H1 (cell line): ENCODE results near the gene BIN1. TPM values are rescaled to one million over a fixed set of nuclear protein-coding genes. Genes with fewer than 3 reads are reported as not detected.

Experiments
- KDM1A ChIP-seq: fragments of 200-600, 300-600 bp; sonication (generic); IDR thresholded peaks from 2 replicates; pipeline ENCODE4 v1.7.1; 2016; ENCODE audit warnings: mild to moderate bottlenecking, low read length, borderline replicate concordance
- KDM5A ChIP-seq: fragments of 200-600 bp; IDR thresholded peaks from 2 replicates; pipeline ENCODE4 v1.7.1; 2012; ENCODE audit warnings: mild to moderate bottlenecking, low read length, inconsistent platforms, mixed read lengths
- PHF8 ChIP-seq: fragments of 200-600 bp; sonication (generic); conservative IDR thresholded peaks from 2 replicates; pipeline ENCODE4 v1.7.1; 2012; ENCODE audit warnings: low read depth, mild to moderate bottlenecking, inconsistent platforms, low read length, moderate library complexity
- polyA plus RNA-seq, 7 experiments: library from polyadenylated mRNA; depleted of rRNA in 3 of 7; stranded (reverse) in 5 of 7; unstranded in 2 of 7; fragments of >200 nt in 5 of 7; fragments of 200-250 nt in 2 of 7; gene quantifications; 1 replicate in 5 of 7; 2 replicates in 1 of 7; 4 replicates in 1 of 7; pipeline versions ENCODE4 v1.2.1 to v1.2.3, GENCODE V29; 2011 to 2013; ENCODE audit warnings: missing spikeins in 2 of 7, mixed read lengths in 2 of 7
- total RNA-seq: library from RNA; stranded (reverse); fragmentation: NEBNext Ultra II Directional; extraction: Animal tissue kit (Norgen Biotek cat#: 25700); gene quantifications from 2 replicates; pipeline ENCODE4 v1.2.1, GENCODE V29; 2021

Gene BIN1
- total and polyA plus RNA-seq, 2 of the 8 experiments (the other 6 are each of a cell fraction or from before 2014, with no cell fraction given), result 23.6 to 35.6 TPM

- TF ChIP-seq KDM5A (no peak), KDM1A (no peak), PHF8 (no peak)
Observed at GRCh38 chr2:127017548-127017947, 89.4 kb downstream of the BIN1 start (continued).
